GM10248 (cell line): ENCODE data around the gene DNAI4.
"Not testable (repeated sequence)": the region's sequence is repeated elsewhere in the genome, so short reads cannot be mapped to it uniquely, and the experiment has no call there.

Experiments used
- CTCF ChIA-PET: fragments of 300-600 bp; sonication (Branson Sonifier 250); formaldehyde crosslinking; extraction: SDS; loops from one replicate; lab custom pipeline; 2021; ENCODE audit warnings: antibody characterized with exemption; lab: Yijun Ruan, JAX
- POLR2A ChIA-PET: fragments of 350-650 bp; sonication (Branson Sonifier 250); formaldehyde crosslinking; extraction: SDS; loops from one replicate; lab custom pipeline; 2020; ENCODE audit warnings: antibody characterized with exemption; lab: Yijun Ruan, JAX
- DNase-seq: peaks from one replicate; pipeline ENCODE4 v3.0.0; 2012; ENCODE audit errors: extremely low spot score
- CTCF ChIP-seq: IDR thresholded peaks from 2 replicates; pipeline ENCODE4 v1.5.1; 2012; ENCODE audit warnings: mild to moderate bottlenecking, low read depth; ENCODE audit errors: extremely low read depth, missing control alignments, control extremely low read depth

Gene DNAI4

GRCh38 chr1:66788231-66788939 is 136.3 kb downstream of the DNAI4 start:
- DNase-seq, result peak; percentile 28
- CTCF ChIA-PET, result interaction anchor here (1.0 kb wide), 1 partner anchor 8 kb away, joined by 3 read pairs; no protein-coding TSS in a partner anchor
- TF ChIP-seq CTCF, result no peak
- POLR2A ChIA-PET, result interaction anchor here (0.6 kb wide), 1 partner anchor 32 kb away, joined by 3 read pairs; no protein-coding TSS in a partner anchor

GRCh38 chr1:66787641-66788040 is 137.0 kb downstream of the DNAI4 start:
- no peak for DNase-seq
- CTCF ChIA-PET, result interaction anchor here (1.0 kb wide), 1 partner anchor 9 kb away, joined by 3 read pairs; no protein-coding TSS in a partner anchor
- POLR2A ChIA-PET, result interaction anchor here (0.6 kb wide), 1 partner anchor 31 kb away, joined by 3 read pairs; no protein-coding TSS in a partner anchor
- no peak for TF ChIP-seq CTCF

- CTCF ChIA-PET, DNase-seq, POLR2A ChIA-PET: not testable (repeated sequence)
These were observed 138.9 kb downstream of the DNAI4 start for GRCh38 chr1:66785800-66786199.

- CTCF ChIA-PET, result interaction anchor here (1.0 kb wide), 1 partner anchor 14 kb away, joined by 3 read pairs; no protein-coding TSS in a partner anchor
- POLR2A ChIA-PET, result no interaction called here
- no peak for TF ChIP-seq CTCF
- no peak for DNase-seq
These were observed 145.1 kb downstream of the DNAI4 start for GRCh38 chr1:66779475-66780078.

- ChIA-PET CTCF (interaction anchor here (1.5 kb wide), 1 partner anchor 13 kb away, joined by 7 read pairs; no protein-coding TSS in a partner anchor), POLR2A (no interaction called here)
- DNase-seq, result no peak
- TF ChIP-seq CTCF, result no peak
These were observed 145.7 kb downstream of the DNAI4 start for GRCh38 chr1:66778969-66779368.

- no peak for DNase-seq
- TF ChIP-seq CTCF, result no peak
- ChIA-PET POLR2A (no interaction called here), CTCF (interaction anchor here (1.5 kb wide), 1 partner anchor 13 kb away, joined by 7 read pairs; no protein-coding TSS in a partner anchor)
These were observed 146.4 kb downstream of the DNAI4 start for GRCh38 chr1:66778266-66778665.
